Activated CD4-positive, alpha-beta T cell treated with anti-CD3 and anti-CD28 coated beads, Interleukin-2, amount 50 U/mL, for 24 hours (primary cell): ENCODE data around the gene NOTCH4.
"Not testable (repeated sequence)": the region's sequence is repeated elsewhere in the genome, so short reads cannot be mapped to it uniquely, and the experiment has no call there.

Source experiments
- DNase-seq, 2 donors: peaks; one replicate each; pipeline ENCODE4 v3.0.0-alpha.2; 2020; ENCODE audit warnings: low read depth in 1 of 2, low spot score in 1 of 2

Gene NOTCH4

DNA sequence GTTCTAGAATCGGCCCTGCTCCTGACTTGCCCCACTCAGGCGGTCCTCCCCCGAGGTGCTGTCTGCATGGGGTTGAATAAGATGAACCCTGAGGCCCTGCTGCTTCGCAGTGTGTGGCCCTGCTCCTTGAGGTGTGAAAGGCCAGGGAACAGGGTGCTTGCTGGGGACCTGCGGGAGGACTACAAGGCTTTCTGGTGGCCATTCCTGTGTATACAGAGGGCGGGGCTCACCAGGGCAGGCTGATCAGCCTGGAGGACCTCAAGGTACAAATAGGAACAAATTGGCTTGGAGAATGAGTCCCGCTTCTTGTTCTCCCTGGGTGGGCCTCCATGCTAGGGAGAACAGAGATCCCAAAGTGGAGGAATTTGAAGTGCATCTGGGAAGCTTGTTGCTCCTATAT, 5.7 kb downstream of the NOTCH4 start:
- no peak for DNase-seq

DNA sequence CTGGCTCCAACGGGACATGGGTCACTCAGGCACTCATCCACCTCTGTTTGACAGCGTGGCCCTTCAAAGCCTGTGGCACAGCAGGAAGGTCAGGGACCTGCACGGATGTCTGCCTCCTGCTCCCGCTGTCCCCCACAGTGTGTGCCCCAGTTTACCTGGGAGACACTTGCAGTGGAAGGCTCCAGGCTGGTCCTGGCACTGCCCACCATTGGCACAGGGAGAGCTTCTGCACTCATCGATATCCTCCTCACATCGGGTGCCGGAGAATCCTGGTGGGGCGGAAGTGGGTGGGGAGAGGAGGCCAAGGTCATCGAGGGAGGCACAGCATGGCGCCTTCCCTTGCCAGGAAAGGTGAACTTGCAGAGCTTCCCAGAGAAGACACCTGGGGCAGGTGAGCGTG, 6.9 kb downstream of the NOTCH4 start:
- no peak for DNase-seq

DNA sequence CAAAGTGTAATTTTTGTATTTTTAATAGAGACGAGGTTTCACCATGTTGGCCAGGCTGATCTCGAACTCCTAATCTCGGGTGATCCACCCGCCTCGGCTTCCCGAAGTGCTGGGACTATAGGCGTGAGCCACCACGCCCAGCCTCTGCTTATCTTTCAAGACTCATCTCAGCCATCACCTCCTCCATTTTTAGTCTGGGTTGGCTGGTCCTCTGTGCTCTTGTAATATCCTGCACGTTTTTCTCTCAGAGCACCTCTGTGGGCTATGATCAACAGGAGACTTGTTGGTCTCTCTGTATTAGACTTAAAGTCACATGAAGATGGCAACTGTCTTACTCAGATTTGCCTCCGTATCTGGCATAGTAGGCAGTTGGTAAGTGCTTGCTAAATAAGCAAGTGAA, 7.6 kb downstream of the NOTCH4 start:
- no peak for DNase-seq

GRCh38 chr6:32215617-32216016, 8.2 kb downstream of the NOTCH4 start:
- no peak for DNase-seq

DNA sequence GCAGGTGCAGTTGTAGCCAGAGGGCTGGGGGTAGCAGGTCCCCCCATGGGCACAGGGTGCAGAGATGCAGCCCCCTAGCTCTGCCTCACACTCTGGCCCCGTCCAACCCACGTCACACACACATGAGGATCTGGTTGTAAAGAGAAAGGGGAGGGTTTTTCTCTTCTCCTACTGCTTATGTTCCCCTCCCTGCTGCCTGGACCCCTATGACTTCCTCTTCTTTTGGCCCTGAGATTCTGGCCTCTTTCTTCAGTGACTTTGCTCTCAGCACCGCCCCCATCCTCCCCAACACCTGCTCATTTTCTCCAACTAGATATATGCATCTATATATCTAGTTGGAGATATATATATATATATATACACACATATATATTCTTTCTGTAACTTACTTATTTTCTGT, 9.7 kb downstream of the NOTCH4 start:
- no peak for DNase-seq

DNA sequence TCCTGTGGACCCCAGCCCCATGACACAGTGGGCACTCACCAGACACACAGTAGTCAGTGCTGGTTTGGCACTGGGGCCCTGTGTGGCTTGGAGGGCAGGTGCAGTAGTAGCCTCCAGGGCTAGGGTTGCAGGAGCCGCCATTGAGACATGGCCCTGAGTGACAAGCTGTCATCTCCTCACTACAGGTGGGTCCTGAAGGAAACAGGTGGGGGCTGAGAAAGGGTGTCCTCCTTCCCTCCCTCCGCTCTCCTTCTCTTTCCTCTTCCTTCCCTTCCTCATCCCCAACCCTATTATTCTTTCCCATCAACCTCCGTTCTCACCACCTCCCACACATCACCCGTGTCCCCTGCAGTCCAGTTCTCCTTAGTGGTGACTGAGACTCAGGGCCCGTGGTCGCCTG, 10.2 kb downstream of the NOTCH4 start:
- DNase-seq: no peak

- no peak for DNase-seq
Observed at GRCh38 chr6:32212076-32212760, 11.6 kb downstream of the NOTCH4 start.

GRCh38 chr6:32211432-32211831, 12.4 kb downstream of the NOTCH4 start:
- not testable (repeated sequence) for DNase-seq

DNA sequence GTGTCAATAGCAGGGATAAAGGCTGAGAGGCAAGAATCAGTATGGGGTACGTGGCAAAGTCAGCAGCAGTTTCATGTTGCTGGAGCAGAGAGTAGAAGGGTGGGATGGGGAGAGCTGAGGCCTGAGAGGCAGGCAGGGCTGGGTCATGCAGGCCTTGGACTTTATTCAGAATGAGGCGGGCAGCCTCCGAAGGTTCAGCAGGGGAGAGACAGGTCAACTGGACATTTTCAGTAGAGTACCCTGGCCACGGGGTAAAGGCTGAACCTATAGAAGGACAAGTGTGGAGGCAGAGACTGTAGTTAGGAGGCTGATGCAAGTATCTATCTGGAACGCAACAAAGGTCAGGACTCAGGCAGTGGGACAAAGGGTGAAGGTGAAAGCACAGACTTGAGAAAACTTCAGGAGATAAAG, 13.7 kb downstream of the NOTCH4 start:
- DNase-seq: no peak

DNA sequence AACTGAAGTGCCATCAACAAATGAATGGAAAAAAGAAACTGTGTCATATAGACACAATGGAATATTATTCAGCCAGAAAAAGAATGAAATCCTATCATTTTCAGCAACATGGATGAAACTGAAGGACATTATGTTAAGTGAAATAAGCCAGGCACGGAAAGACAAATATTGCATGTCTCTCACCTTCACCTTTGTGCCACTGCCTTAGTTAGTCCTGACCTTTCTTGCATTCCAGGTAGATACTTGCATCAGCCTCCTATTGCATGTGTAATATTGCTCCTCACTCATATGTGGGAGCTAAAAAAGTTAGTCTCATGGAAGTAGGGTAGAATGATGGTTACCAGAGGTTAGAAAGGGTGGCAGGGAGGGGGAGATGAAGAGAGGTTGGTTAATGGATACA, 14.9 kb downstream of the NOTCH4 start:
- DNase-seq: no peak

DNA sequence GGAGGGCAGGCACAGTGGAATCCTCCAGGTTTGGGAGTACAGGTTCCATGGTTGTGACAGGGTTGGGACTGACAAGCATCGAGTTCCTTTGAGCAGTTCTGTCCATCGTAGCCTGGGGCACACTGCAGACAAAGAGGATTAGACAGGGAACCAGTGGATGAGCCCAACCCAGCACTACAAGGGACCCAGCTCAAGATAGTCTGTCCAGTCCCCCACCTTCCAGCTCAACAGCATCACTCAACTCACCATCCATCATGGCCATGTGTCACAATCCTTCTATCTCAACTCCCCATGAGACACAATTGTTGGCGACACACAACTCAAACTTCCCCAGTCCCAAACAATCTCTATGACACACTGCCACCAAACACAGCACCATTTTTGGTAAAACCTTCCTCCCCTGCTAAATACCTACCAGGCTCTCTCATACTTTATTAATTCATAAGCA, 19.6 kb downstream of the NOTCH4 start:
- no peak for DNase-seq

- no peak for DNase-seq
Observed at GRCh38 chr6:32203426-32204267, 20.2 kb downstream of the NOTCH4 start.

DNA sequence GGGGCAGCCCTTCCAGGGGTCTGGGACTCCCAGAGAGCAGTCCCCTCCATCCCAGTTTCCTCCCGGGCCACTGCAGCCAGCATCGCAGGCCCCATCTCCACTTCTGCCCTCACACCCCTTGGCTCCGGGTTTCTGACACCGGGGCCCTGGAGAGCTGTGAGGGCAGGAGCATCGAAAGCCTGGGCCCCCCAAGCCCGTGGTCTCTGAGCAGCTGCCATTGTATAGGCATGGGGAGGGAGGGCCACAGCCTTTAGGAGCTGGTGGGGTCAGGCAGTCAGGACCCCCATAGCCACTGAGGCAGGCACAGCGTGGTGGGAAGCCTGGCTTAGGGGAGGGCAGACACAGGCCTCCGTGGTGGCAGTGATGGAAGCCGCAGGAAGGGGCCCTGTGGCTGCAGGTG, 21.7 kb downstream of the NOTCH4 start:
- DNase-seq: no peak

- no peak for DNase-seq
Observed at GRCh38 chr6:32200711-32201475, 23.0 kb downstream of the NOTCH4 start.

DNA sequence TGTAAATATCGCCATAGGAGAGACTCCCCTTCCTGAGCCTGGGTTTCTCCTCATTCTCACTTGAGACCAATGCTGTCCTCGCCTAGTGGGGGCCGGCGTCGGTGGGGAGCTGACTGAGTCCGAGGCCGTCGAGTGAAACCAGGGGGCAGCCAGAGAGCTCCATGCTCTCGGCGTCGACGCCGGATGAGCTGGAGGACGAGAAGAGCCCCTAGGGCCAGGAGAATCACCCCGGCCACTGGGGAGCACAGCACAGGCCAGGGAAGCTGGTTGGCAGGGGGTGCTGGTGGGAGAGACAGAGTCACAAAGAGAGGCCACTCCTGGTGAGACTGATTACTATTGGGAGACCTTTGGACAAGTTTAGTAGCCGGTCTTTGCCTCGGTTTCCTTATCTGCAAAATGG, 25.0 kb downstream of the NOTCH4 start:
- no peak for DNase-seq

GRCh38 chr6:32198345-32198696, 25.5 kb downstream of the NOTCH4 start:
- DNase-seq: no peak

GRCh38 chr6:32196682-32197616, 26.9 kb downstream of the NOTCH4 start:
- DNase-seq: no peak

DNA sequence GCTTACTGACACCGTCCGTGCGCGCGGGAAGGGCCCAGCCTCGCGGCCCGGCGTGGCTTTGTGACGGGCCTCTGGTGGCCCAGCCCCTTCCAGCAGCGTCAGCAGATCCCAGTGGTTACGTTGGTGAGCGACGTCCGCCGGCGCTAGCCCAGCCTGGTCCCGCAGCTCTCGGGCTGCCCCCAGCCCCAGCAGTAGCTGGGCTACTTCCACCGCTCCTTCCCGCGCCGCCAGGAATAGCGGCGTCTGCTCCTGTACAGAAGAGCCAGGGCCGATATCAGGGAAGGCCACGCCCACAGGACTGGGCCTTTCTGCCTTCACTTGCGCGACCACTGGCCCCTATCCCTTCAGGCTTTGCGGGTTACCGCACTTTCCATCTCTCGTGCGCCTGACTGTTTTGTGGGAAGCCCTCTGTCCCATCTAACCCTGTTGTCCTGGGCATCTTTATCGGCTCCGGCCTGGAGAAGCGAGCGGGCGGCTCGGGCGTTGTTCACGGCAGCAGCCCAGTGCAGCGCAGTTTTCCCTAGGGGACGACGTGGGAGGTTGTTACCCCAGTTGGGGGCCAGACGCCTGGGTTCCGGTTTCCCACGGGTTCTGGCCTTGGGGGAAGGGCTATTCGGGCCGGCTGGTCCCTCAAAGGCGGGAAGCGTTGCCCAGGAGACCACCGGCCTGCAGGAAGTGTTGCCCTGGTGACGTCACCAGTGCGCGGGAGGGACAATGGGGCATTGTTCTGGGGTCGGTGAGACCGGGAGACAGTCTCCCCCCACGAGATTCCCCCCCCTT, 27.8 kb downstream of the NOTCH4 start:
- no peak for DNase-seq

DNA sequence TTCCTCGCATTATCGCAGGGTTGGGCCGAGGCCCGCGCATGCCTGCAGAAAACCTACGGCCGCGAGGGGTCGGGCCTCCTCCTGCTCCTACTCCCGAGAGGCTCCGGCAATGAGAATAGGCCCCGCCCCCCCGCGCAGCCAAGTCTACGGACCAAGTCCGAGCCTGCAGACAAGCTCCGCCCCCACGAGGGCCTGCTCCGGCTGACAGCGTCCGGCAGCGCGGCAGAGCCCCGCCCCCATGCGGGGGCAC, 28.3 kb downstream of the NOTCH4 start:
- peak; percentile 99 to 100 for DNase-seq
